HL-60/S4 treated with phorbol 12-myristate 13-acetate at 8.2 ng/mL for 4 days and 3 days (cell line): Measurements from ENCODE around the gene C1GALT1C1.

Experiments used
- in situ Hi-C: fragments of 300-500 bp; cut with MboI; formaldehyde crosslinking; loops from 2 replicates; pipeline ENCODE4 v1.15.0; 2022; ENCODE audit warnings: low sequenced_read_pairs

Gene C1GALT1C1

DNA sequence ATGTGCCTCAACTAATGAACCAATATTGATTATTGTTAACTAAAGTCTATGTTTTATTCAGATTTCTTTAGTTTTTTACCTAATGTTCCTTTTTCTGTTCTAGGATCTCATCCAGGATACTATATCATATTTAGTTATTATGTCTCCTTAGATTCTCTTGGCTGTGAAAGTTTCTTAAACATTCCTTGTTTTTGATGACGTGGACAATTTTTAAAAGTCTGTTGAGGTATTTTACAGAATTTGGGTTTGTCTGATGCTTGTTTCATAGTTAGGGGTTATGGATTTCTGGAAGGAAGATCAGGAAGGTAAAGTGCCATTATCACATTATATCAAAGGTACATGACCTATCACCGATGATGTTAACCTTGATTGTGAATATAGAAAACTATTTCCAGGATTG is 44.2 kb downstream of the C1GALT1C1 start:
- in situ Hi-C loops, result no loop called here
